ENCODE results near the gene DCTN4. TPM values are rescaled to one million over a fixed set of nuclear protein-coding genes. Genes with fewer than 3 reads are reported as not detected.

The DCTN4 gene
- total RNA-seq, 2 experiments from 2014 or later, result 43.2 to 43.3 TPM

DNA sequence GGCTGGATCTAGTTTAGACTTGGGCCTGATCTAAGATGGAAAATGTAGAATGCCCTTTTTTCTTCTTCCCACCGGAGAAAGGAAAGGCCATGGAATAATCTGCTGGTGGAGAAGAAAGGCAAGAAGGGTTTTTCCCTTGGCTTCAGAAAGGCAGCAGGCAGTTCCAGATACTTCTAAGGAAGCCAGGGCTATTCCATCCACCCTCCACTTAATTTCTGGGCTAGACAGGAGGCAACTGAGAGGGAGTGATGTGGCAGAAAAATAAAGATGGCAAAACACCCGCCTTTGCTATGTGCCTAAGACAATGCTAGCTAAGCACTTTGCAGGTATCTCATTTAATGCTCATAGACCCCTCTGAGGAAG, 87.9 kb downstream of the DCTN4 start:
- H3K9me3 Mint-ChIP-seq, result no peaks in the 10 kb centered on the region
- ATAC-seq (ENCODE audit: low read depth) (no peak), DNase-seq (no peak)
- H3K27me3 Mint-ChIP-seq, result peaks cover 22% of the 10 kb centered on the region
- H3K36me3 Mint-ChIP-seq, result no peaks in the 10 kb centered on the region
- peak overlapping the region; percentile 26 for H3K4me3 Mint-ChIP-seq
- POLR2A ChIA-PET, result interaction anchor here (1.3 kb wide), 1 partner anchor 113 kb away, joined by 3 read pairs; no protein-coding TSS in a partner anchor
- no peak overlapping the region for H3K27ac Mint-ChIP-seq
- no peaks in the 10 kb centered on the region for H3K4me1 Mint-ChIP-seq

DNA sequence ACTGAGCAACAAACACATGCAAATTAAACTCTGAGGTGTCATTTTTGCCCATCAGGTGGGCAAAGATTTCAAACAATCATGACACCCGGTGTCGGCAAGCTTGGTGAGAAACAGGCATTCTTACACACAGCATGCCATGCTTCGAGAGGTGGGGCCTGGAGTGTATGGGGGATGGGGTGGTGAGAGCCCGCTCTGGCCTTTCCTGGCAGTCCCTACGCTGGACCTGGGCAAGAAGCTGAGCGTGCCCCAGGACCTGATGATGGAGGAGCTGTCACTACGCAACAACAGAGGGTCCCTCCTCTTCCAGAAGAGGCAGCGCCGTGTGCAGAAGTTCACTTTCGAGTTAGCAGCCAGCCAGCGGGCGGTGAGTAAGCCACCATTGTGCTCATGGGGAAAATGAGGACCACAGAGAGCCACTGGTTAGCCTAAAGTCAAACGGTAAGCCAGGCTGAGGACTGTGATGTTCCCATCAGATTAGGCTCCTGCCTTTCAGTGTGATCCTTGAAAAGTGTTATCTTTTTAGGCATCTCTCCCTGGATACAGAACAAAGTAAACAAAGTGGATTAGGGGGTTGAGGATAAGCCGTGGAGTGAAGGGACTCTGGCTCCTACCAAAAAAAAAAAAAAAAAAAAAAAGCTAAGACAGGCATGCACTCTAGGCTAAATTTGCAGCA, 88.4 kb downstream of the DCTN4 start:
- DNase-seq, result no peak
- H3K4me1 Mint-ChIP-seq, result no peaks in the 10 kb centered on the region
- H3K4me3 Mint-ChIP-seq, result no peak overlapping the region
- peaks cover 22% of the 10 kb centered on the region for H3K27me3 Mint-ChIP-seq
- H3K27ac Mint-ChIP-seq, result no peak overlapping the region
- H3K36me3 Mint-ChIP-seq, result no peaks in the 10 kb centered on the region
- H3K9me3 Mint-ChIP-seq, result no peaks in the 10 kb centered on the region
- no peak for ATAC-seq (ENCODE audit: low read depth)
- POLR2A ChIA-PET, result interaction anchor here (1.3 kb wide), 1 partner anchor 113 kb away, joined by 3 read pairs; no protein-coding TSS in a partner anchor

DNA sequence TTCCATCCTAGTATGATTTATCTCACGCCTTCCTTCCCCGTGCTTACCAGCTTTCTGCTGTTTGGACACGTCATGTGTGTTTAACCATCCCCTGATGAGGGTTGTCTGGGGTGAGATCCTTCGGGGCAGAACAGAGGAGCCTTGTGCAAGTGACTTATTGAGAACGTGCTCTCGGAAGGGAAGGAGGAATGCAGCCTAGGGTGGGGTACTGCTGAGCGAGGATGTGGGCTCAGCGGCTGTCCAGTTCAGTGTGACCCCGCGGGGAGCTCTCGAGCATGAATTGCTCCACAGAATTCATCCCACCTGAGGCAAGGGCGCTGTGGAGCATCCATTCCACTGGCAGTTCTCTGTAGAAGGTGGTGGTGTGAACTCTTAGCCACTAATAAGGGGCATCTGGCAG, 93.8 kb downstream of the DCTN4 start:
- Mint-ChIP-seq H3K9me3 (no peaks in the 10 kb centered on the region), H3K4me3 (no peak overlapping the region), H3K36me3 (no peaks in the 10 kb centered on the region), H3K27ac (no peak overlapping the region), H3K27me3 (peaks cover 22% of the 10 kb centered on the region), H3K4me1 (no peaks in the 10 kb centered on the region)
- POLR2A ChIA-PET, result no interaction called here
- no peak for DNase-seq
- ATAC-seq (ENCODE audit: low read depth), result no peak

DNA sequence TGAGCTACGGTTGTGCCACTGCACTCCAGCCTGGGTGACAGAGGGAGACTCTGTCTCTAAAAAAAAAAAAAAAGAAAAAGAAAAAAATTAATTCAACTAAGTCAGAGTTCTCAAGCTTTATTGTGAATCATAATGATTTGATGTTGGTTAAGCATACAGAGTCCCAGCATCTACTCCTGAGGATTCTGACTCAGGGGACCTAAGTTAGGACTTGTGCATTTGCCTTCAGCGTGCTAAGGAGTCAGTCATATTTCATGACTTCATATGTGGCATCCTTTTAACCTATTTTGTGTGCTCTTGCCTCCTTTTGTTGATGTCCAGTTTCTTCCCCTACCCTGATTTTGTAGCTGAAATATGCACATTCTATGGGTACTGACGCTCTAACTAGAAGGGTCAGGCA, 94.9 kb downstream of the DCTN4 start:
- no peaks in the 10 kb centered on the region for H3K4me1 Mint-ChIP-seq
- no peak for ATAC-seq (ENCODE audit: low read depth)
- POLR2A ChIA-PET, result interaction anchor here (1.7 kb wide), 1 partner anchor 37 kb away, joined by 4 read pairs; the partner anchor contains the start of gene RBM22
- no peak for DNase-seq
- no peak overlapping the region for H3K27ac Mint-ChIP-seq
- H3K27me3 Mint-ChIP-seq, result peaks cover 20% of the 10 kb centered on the region
- no peaks in the 10 kb centered on the region for H3K36me3 Mint-ChIP-seq
- H3K9me3 Mint-ChIP-seq, result no peaks in the 10 kb centered on the region
- H3K4me3 Mint-ChIP-seq, result no peak overlapping the region

DNA sequence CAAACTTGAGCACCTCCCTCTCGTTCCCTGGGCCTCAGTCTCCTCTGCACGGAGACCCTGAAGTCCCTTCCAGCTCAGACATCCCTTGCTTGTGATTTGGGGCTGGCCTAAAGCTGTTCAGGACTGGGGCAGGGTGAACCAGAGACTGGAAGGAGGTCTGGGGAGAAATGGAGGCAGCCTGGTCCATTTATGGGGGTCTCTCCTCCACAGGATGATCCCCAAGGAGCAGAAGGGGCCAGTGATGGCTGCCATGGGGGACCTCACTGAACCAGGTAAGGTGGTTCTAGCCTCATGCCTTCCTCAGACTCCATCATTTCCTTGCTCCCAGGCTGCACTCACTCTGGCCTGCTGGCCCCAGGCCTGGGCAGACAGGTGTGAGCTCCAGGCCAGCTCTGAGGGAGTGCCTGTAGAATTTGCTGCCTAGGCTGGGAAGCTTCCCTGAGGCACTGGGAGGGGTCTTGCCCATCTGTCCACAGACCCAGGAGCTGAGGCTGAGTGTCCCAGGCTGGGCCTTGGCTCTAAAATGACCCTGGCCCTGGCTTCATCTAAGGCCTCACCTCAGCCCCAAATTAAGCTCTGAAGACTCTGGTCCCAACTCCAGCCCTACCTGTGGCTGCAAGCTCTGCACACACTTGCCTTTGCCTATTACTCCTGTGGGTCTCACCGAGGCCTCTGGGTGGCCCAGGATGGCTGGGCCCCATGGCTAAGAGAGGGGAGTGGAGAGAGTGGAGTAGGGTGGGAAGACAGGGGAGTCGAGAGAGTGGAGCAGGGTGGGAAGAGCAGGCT, 95.9 kb downstream of the DCTN4 start:
- H3K4me1 Mint-ChIP-seq, result no peaks in the 10 kb centered on the region
- no peak for ATAC-seq (ENCODE audit: low read depth)
- no peaks in the 10 kb centered on the region for H3K9me3 Mint-ChIP-seq
- H3K4me3 Mint-ChIP-seq, result no peak overlapping the region
- POLR2A ChIA-PET, result interaction anchor here (1.7 kb wide), 1 partner anchor 38 kb away, joined by 4 read pairs; the partner anchor contains the start of gene RBM22
- H3K27me3 Mint-ChIP-seq, result peaks cover 23% of the 10 kb centered on the region
- no peaks in the 10 kb centered on the region for H3K36me3 Mint-ChIP-seq
- DNase-seq, result no peak
- no peak overlapping the region for H3K27ac Mint-ChIP-seq

DNA sequence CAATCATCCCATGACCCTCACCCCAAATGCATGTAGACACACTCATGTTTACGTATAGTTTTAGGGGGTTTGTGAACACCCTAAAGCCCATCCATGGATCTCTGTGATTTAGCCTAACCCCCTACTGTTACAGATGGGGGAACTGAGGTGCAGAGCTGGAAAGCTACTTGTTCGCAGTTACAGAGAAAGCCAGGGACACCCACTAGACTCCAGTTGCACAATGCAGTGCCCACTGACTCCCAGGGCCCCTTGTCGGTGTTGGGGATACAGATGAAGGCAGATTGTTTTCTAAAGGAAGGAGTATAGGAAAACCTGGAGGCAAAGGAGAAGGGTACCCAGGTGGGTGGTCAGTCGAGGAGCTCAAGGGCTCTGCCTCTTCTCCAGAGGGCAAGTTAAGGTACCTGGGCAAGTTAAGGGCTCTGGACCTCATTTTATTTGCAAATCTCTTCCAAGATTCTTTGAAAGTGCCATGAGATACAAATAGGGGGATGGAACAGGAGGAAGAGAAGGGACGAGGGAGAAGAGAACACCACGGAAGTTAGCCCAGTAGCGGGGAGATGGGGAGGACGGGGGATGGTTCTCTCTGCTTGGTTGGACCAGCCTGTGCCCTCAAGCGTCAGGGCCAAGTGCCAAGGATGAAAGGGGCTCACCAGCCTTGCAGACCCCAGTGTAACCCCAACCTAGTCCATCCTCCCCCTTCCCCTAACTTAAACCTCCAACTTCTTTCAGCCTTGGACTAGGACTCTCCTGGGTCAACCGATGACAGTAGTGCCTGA, 96.8 kb downstream of the DCTN4 start:
- H3K4me3 Mint-ChIP-seq, result no peak overlapping the region
- no peak for ATAC-seq (ENCODE audit: low read depth)
- peaks cover 23% of the 10 kb centered on the region for H3K27me3 Mint-ChIP-seq
- H3K4me1 Mint-ChIP-seq, result no peaks in the 10 kb centered on the region
- H3K36me3 Mint-ChIP-seq, result no peaks in the 10 kb centered on the region
- no peak overlapping the region for H3K27ac Mint-ChIP-seq
- no peak for DNase-seq
- POLR2A ChIA-PET, result no interaction called here
- H3K9me3 Mint-ChIP-seq, result no peaks in the 10 kb centered on the region

DNA sequence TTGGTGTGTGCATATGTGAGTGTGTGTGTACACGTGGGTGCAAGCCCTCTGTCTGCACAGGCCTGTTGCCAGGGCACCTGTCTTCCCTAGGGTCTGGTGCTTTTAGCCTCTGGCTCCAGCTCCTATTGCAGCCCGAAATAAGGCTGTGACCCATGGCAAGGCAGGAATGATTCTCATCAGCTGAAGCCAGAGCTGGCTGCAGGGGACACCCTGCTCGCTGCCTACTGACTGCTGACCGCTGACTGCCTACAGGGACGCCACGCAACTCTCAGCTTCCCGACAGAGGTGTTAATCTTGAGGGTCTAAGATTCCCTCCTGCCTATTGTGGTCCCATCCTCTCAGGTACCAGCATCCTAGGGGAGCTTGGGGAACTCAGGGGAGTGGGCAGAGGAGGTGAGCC, 97.7 kb downstream of the DCTN4 start, which contains the start of gene MYOZ3:
TSS of gene MYOZ3 (plus strand) at position 166 of the 400 bp plus-strand sequence. CDS start 1,691 bp downstream, outside the sequence.
- H3K36me3 Mint-ChIP-seq, result no peaks in the 10 kb centered on the region
- H3K27ac Mint-ChIP-seq, result peak within 1 kb of the TSS; percentile 54
- no peak for ATAC-seq (ENCODE audit: low read depth)
- H3K9me3 Mint-ChIP-seq, result no peaks in the 10 kb centered on the region
- H3K4me1 Mint-ChIP-seq, result no peaks in the 10 kb centered on the region
- POLR2A ChIA-PET, result interaction anchor here (0.6 kb wide), 1 partner anchor 122 kb away, joined by 4 read pairs; no protein-coding TSS in a partner anchor
- no peak within 1 kb of the TSS for H3K4me3 Mint-ChIP-seq
- peaks cover 17% of the 10 kb centered on the region for H3K27me3 Mint-ChIP-seq
- DNase-seq, result no peak

DNA sequence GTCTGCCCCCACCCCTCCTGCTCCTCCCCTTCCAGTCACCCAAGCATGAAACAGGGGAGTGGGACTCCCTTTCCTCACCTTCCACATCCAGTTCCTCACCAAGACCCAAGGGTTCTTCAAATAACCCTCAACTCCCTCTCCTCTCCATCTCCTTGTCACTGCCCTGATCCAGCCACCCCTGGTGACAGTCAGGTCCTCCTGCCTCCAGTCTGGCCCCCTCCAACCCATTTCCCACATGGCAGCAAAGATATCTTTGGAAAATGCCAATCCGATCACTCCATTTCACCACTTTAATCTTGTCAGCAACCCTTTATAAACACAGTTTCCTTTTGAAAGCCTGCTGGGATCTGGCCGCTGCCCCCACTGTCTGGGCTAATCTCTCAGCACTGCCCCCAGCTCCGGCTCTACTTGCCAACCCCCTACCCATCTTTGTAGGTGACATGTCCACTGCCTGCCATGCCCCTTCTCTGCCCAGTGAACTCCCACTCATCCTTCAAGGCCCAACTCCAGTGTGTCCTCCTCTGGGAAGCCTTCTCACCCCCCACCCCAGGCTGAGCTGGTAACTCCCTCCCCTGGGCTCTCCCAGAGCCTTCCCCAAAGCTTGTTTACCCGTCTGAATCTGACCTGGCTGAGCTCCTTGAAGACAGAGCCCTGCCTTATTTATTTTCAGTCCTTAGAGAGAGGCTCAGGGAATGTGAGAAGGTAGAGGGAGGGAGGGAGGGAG, 98.5 kb downstream of the DCTN4 start:
- no peaks in the 10 kb centered on the region for H3K9me3 Mint-ChIP-seq
- H3K27ac Mint-ChIP-seq, result peak overlapping the region; percentile 54

DNA sequence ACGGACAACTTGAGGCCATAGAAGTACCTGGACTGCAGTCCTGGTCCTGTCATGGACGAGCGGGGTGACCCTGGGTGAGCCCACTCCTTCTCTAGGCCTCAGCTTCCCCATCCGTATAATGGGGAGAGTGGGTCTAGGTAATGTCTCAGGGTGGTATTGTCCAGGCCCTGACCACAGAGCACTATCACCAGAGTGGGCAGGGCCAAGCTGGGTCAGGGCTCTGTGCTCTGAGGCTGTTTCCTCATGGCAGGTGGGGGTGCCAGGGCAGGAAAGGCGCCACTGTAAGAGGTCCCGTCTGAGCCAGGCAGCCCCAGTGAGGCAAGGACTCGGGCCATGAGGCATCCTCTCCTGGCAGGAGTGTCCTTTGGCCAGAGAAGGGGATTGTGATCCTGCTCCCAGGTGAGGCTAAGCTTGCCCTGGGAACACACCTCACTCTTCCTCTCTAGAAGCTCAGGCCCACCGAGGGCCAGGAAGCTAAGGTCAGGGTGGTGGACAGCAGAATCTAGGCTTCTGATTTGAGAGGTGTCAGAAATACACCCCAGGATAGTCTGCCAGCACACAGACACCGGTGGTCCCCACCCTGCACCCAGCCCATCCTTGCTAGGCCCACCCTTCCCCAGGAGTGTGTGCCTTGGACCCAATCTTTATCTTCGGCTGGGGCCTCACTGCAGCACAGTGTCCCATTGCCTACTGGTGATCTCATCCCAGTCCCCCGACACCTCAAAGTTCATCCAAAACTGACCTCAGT, 99.3 kb downstream of the DCTN4 start:
- H3K36me3 Mint-ChIP-seq, result no peaks in the 10 kb centered on the region
- ATAC-seq (ENCODE audit: low read depth), result no peak
- H3K9me3 Mint-ChIP-seq, result no peaks in the 10 kb centered on the region
- POLR2A ChIA-PET, result no interaction called here
- peaks cover 3% of the 10 kb centered on the region for H3K4me1 Mint-ChIP-seq
- H3K27me3 Mint-ChIP-seq, result peaks cover 17% of the 10 kb centered on the region
- no peak for DNase-seq
- H3K27ac Mint-ChIP-seq, result no peak overlapping the region
- H3K4me3 Mint-ChIP-seq, result no peak overlapping the region

More for the DNA sequence above, 98.5 kb downstream of the DCTN4 start:
- Mint-ChIP-seq H3K27me3 (peaks cover 20% of the 10 kb centered on the region), H3K36me3 (no peaks in the 10 kb centered on the region), H3K4me3 (no peak overlapping the region), H3K4me1 (peaks cover 3% of the 10 kb centered on the region)
- DNase-seq (no peak), ATAC-seq (ENCODE audit: low read depth) (no peak)
- POLR2A ChIA-PET, result no interaction called here

DNA sequence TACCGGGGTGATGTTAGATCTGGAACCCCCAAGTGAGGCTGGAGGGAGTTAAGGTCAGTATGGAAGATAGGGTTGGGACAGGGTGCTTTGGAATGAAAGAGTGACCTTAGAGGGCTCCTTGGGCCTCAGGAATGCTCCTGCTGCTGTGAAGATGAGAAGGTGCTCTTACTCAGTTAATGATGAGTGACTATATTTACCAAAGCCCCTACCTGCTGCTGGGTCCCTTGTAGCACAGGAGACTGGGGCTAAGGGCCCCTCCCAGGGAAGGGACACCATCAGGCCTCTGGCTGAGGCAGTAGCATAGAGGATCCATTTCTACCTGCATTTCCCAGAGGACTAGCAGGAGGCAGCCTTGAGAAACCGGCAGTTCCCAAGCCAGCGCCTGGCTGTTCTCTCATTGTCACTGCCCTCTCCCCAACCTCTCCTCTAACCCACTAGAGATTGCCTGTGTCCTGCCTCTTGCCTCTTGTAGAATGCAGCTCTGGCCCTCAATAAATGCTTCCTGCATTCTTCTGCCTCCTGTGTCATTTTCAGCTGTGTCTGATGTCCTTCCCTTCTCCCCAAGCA, 100.0 kb downstream of the DCTN4 start:
- Mint-ChIP-seq H3K36me3 (no peaks in the 10 kb centered on the region), H3K4me1 (peaks cover 4% of the 10 kb centered on the region), H3K4me3 (no peak overlapping the region), H3K27ac (no peak overlapping the region), H3K27me3 (peaks cover 15% of the 10 kb centered on the region), H3K9me3 (no peaks in the 10 kb centered on the region)
- DNase-seq (no peak), ATAC-seq (ENCODE audit: low read depth) (no peak)
- POLR2A ChIA-PET, result interaction anchor here (2.1 kb wide), 1 partner anchor 42 kb away, joined by 8 read pairs; the partner anchor contains the start of gene RBM22

Data from activated naive CD8-positive, alpha-beta T cell treated with anti-CD3 and anti-CD28 coated beads, Interleukin-2, amount 10 ng/mL, durations not matched to agents 7 days and 5 days (primary cell).